ENCODE measurements around the gene FAAP20.

DNA sequence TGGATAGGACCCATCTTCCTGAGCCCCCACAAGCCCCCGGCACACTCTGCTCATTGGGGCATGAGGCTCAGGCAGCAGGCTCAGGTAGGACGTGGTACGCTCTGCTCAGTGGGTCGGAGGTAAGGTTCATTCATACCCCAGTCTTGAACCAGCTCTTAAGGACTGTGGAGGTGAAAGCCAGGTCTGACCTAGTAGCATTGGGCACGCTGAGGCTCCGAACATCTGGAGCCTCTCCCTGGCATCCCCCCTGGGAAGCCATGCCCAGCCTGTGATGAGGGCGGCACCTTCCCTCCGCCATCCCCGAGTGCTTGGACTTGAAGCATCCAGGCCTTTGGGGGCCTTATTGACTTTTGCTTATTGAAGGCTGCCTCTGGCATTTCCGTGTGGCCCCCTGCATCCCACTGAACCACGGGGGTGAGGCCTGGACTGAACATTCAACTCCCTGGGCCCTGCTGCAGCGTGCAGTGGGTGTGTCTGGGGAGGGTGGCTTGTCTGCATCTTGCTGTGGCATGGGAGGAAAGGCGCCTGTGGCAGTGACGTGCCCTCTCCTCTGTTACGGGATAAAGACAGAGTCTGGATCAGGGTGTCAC lies 50.0 kb downstream of the FAAP20 start:
- TF ChIP-seq, protein P1, sequence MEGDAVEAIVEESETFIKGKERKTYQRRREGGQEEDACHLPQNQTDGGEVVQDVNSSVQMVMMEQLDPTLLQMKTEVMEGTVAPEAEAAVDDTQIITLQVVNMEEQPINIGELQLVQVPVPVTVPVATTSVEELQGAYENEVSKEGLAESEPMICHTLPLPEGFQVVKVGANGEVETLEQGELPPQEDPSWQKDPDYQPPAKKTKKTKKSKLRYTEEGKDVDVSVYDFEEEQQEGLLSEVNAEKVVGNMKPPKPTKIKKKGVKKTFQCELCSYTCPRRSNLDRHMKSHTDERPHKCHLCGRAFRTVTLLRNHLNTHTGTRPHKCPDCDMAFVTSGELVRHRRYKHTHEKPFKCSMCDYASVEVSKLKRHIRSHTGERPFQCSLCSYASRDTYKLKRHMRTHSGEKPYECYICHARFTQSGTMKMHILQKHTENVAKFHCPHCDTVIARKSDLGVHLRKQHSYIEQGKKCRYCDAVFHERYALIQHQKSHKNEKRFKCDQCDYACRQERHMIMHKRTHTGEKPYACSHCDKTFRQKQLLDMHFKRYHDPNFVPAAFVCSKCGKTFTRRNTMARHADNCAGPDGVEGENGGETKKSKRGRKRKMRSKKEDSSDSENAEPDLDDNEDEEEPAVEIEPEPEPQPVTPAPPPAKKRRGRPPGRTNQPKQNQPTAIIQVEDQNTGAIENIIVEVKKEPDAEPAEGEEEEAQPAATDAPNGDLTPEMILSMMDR (IDR thresholded peaks at IDR 0.05), result no peak
- TF ChIP-seq EP300 (IDR thresholded peaks at IDR 0.05; ENCODE audit: low read depth) (no peak), POLR2A (IDR thresholded peaks at IDR 0.05) (no peak)
